Panc1 (cell line): ENCODE results near the gene RSPRY1.

Experiments
- POLR2AphosphoS5 ChIP-seq: IDR thresholded peaks from 2 replicates; pipeline ENCODE4 v1.6.1; 2012; ENCODE audit warnings: mild to moderate bottlenecking, low read depth, low read length, moderate library complexity
- SIN3A ChIP-seq: IDR thresholded peaks from 2 replicates; pipeline ENCODE4 v1.6.1; 2012; ENCODE audit warnings: low read depth, mild to moderate bottlenecking, low read length, moderate library complexity, borderline replicate concordance; ENCODE audit not compliant: insufficient read depth
- TF ChIP-seq, protein P1 (sequence below): fragments of 450-650 bp; IDR thresholded peaks from 2 replicates; pipeline ENCODE4 v1.5.1; 2017; ENCODE audit warnings: mild to moderate bottlenecking
- TF ChIP-seq, protein P2 (sequence below), 2 experiments: IDR thresholded peaks; 2 replicates each; pipeline ENCODE4 v1.6.1; 2011 to 2012; ENCODE audit warnings: low read depth in 2 of 2, control low read depth in 1 of 2, low read length in 1 of 2, mild to moderate bottlenecking in 1 of 2, moderate library complexity in 1 of 2; ENCODE audit not compliant: insufficient read depth in 1 of 2

- TF ChIP-seq, protein P1, sequence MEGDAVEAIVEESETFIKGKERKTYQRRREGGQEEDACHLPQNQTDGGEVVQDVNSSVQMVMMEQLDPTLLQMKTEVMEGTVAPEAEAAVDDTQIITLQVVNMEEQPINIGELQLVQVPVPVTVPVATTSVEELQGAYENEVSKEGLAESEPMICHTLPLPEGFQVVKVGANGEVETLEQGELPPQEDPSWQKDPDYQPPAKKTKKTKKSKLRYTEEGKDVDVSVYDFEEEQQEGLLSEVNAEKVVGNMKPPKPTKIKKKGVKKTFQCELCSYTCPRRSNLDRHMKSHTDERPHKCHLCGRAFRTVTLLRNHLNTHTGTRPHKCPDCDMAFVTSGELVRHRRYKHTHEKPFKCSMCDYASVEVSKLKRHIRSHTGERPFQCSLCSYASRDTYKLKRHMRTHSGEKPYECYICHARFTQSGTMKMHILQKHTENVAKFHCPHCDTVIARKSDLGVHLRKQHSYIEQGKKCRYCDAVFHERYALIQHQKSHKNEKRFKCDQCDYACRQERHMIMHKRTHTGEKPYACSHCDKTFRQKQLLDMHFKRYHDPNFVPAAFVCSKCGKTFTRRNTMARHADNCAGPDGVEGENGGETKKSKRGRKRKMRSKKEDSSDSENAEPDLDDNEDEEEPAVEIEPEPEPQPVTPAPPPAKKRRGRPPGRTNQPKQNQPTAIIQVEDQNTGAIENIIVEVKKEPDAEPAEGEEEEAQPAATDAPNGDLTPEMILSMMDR: no peak
- TF ChIP-seq, protein P2, sequence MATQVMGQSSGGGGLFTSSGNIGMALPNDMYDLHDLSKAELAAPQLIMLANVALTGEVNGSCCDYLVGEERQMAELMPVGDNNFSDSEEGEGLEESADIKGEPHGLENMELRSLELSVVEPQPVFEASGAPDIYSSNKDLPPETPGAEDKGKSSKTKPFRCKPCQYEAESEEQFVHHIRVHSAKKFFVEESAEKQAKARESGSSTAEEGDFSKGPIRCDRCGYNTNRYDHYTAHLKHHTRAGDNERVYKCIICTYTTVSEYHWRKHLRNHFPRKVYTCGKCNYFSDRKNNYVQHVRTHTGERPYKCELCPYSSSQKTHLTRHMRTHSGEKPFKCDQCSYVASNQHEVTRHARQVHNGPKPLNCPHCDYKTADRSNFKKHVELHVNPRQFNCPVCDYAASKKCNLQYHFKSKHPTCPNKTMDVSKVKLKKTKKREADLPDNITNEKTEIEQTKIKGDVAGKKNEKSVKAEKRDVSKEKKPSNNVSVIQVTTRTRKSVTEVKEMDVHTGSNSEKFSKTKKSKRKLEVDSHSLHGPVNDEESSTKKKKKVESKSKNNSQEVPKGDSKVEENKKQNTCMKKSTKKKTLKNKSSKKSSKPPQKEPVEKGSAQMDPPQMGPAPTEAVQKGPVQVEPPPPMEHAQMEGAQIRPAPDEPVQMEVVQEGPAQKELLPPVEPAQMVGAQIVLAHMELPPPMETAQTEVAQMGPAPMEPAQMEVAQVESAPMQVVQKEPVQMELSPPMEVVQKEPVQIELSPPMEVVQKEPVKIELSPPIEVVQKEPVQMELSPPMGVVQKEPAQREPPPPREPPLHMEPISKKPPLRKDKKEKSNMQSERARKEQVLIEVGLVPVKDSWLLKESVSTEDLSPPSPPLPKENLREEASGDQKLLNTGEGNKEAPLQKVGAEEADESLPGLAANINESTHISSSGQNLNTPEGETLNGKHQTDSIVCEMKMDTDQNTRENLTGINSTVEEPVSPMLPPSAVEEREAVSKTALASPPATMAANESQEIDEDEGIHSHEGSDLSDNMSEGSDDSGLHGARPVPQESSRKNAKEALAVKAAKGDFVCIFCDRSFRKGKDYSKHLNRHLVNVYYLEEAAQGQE (IDR thresholded peaks at IDR 0.05; ENCODE audit: insufficient read depth in 1 of 2, low read depth in 2 of 2, low read length in 1 of 2): no peak
- TF ChIP-seq POLR2AphosphoS5 (no peak), SIN3A (no peak)
Measured at GRCh38 chr16:57143149-57143921, 42.8 kb upstream of the RSPRY1 start.
